Gastroesophageal sphincter (tissue), 4 donors: ENCODE measurements around the gene MYBPC1. TPM values are rescaled to one million over a fixed set of nuclear protein-coding genes. Genes with fewer than 3 reads are reported as not detected.

Experiments used
- ATAC-seq: fragments of 150-250 bp; one replicate; pipeline ENCODE4 v1.9.1; 2016; ENCODE audit warnings: mild to moderate bottlenecking, moderate library complexity
- H3K27ac ChIP-seq, 4 donors: fragments of 200-600 bp; sonication (generic) in 3 of 4; 1 replicate in 3 of 4; 2 replicates in 1 of 4; pipeline ENCODE4 v1.5.1; 2016 to 2019
- H3K27me3 ChIP-seq: fragments of 200-600 bp; sonication (generic); one replicate; pipeline ENCODE4 v1.5.1; 2019
- H3K36me3 ChIP-seq, 2 donors: fragments of 200-600 bp; sonication (generic); one replicate each; pipeline ENCODE4 v1.5.1; 2019; ENCODE audit warnings: control low read depth in 1 of 2
- H3K4me1 ChIP-seq, 3 donors: fragments of 200-600 bp; sonication (generic); 1 replicate in 2 of 3; 2 replicates in 1 of 3; pipeline ENCODE4 v1.5.1; 2016 to 2019; ENCODE audit warnings: control low read depth in 2 of 3
- H3K4me3 ChIP-seq, 2 donors: fragments of 200-600 bp; sonication (generic); one replicate each; pipeline ENCODE4 v1.5.1; 2019; ENCODE audit warnings: mild to moderate bottlenecking in 1 of 2, moderate library complexity in 1 of 2
- H3K9me3 ChIP-seq, 3 donors: fragments of 200-600 bp; sonication (generic); one replicate each; pipeline ENCODE4 v1.5.1; 2017 to 2019; ENCODE audit warnings: control low read depth in 2 of 3
- EP300 ChIP-seq: sonication (generic); formaldehyde crosslinking; IDR thresholded peaks from one replicate; pipeline ENCODE4 v1.6.1; 2017; ENCODE audit warnings: antibody characterized with exemption, mild to moderate bottlenecking
- POLR2A ChIP-seq, 2 donors: fragments of 450-650 bp; IDR thresholded peaks; one replicate each; pipeline ENCODE4 v1.6.1; 2017; ENCODE audit warnings: antibody characterized with exemption in 2 of 2, mild to moderate bottlenecking in 2 of 2, moderate library complexity in 1 of 2
- POLR2AphosphoS5 ChIP-seq: sonication (generic); formaldehyde crosslinking; IDR thresholded peaks from one replicate; pipeline ENCODE4 v1.6.1; 2017; ENCODE audit warnings: antibody characterized with exemption
- WGBS, 2 donors: methylation state at CpG; one replicate each; pipeline ENCODE4 v1.1.5; 2018; ENCODE audit warnings: low coverage in 1 of 2; 5-methylcytosine and 5-hydroxymethylcytosine counted together
- total RNA-seq, 4 donors: library from RNA; depleted of rRNA; stranded (reverse); fragments of >200 nt; gene quantifications; one replicate each; pipeline ENCODE4 v1.1.0, GENCODE V29; 2016
- TF ChIP-seq, protein P1 (sequence below), 4 experiments: fragments of 200-600 bp in 2 of 4; fragments of 450-650 bp in 2 of 4; sonication (generic) in 1 of 4; IDR thresholded peaks; one replicate each; pipeline ENCODE4 v1.5.1; 2017 to 2019; ENCODE audit warnings: antibody characterized with exemption in 4 of 4, mild to moderate bottlenecking in 2 of 4, moderate library complexity in 2 of 4

The MYBPC1 gene
- total RNA-seq, 4 donors from 2014 or later: 0.15 TPM; not detected in 3

DNA sequence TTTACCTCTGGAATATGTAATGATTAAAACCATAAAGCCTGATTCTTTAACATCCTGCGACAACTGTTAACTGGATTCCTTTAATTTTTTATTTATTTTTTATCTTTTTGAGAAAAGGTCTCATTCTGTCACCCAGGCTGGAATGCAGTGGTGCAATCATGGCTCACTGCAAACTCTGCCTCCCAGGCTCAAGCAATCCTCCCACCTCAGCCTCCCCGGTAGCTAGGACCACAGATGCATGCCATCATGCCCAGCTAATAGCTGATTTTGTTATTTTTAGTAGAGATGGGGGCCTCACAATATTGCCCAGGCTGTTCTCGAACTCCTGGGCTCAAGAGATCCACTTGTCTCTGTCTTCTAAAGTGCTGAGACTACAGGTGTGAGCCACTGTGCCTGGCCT, 3.7 kb downstream of the MYBPC1 start:
- Histone ChIP-seq H3K4me1 (no peaks in the 10 kb centered on the region), H3K4me3 (no peak overlapping the region), H3K27me3 (no peaks in the 10 kb centered on the region), H3K9me3 (no peaks in the 10 kb centered on the region), H3K27ac (no peak overlapping the region), H3K36me3 (no peaks in the 10 kb centered on the region)
- WGBS, 2 donors: 90 to 91% methylated on average over 2 to 3 of the region's 3 CpGs
- no peak for TF ChIP-seq EP300
- no peak for TF ChIP-seq POLR2A (IDR thresholded peaks at IDR 0.05)
- TF ChIP-seq POLR2AphosphoS5: no peak
- TF ChIP-seq, protein P1, sequence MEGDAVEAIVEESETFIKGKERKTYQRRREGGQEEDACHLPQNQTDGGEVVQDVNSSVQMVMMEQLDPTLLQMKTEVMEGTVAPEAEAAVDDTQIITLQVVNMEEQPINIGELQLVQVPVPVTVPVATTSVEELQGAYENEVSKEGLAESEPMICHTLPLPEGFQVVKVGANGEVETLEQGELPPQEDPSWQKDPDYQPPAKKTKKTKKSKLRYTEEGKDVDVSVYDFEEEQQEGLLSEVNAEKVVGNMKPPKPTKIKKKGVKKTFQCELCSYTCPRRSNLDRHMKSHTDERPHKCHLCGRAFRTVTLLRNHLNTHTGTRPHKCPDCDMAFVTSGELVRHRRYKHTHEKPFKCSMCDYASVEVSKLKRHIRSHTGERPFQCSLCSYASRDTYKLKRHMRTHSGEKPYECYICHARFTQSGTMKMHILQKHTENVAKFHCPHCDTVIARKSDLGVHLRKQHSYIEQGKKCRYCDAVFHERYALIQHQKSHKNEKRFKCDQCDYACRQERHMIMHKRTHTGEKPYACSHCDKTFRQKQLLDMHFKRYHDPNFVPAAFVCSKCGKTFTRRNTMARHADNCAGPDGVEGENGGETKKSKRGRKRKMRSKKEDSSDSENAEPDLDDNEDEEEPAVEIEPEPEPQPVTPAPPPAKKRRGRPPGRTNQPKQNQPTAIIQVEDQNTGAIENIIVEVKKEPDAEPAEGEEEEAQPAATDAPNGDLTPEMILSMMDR (IDR thresholded peaks at IDR 0.05): no peak
- ATAC-seq: no peak

DNA sequence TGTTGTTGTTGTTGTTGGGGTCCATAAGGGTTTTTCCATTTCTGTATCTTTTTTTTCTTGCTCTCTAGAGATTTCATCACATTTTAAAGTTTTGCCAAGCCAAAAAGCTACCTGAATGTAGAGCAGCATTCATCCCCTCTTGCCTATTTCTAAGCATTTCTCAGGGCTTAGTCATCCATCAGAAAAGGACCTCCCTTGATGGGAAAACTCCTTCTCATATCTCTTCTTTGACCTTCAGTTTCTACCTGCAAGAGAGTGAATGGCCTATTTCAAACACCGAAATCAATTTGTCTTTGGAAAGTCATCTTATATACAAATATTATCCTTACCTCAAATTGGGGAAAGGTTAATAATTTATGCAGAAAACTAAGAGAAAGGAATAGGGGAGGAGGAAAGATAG, 4.5 kb downstream of the MYBPC1 start:
- no peaks in the 10 kb centered on the region for H3K9me3 ChIP-seq
- 92 to 100% methylated on average over 1 of the region's 1 CpG for WGBS, 2 donors
- ATAC-seq: no peak
- no peak for TF ChIP-seq EP300
- no peaks in the 10 kb centered on the region for H3K27me3 ChIP-seq
- no peak overlapping the region for H3K4me3 ChIP-seq
- no peaks in the 10 kb centered on the region for H3K36me3 ChIP-seq
- H3K27ac ChIP-seq: no peak overlapping the region
- H3K4me1 ChIP-seq: no peaks in the 10 kb centered on the region

DNA sequence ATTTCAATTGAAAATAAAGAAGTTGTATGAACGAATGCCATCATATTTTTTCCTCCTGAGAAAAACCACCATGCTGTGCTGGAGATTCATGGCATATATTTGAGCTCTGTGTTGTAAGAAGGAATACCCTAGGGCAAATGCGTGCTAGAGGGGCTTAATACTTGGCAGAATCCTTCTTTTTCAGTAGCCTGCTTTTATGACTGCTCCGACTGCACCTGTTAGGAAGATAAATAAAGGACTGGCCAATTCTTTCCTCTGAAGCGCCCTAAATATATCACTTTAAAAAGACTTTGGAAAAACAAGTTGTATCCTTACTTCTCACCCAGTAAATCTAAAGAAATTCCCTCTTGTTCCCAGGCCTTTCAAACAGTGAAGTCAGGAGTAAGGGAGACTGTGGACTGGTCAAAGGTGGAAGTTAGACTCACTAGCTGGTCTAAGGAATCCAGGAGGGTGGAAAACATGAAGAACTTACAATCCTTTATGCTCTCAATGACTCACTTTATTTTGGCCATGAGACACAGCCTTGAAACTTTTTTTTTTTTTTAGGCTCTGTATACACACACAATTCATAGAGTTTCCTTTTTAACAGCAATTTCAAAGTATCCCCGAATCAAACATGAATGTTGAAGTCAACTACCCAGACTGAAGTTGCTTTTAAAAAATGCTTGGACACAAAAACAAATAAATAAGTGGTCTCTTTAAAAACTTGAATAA, 5.2 kb downstream of the MYBPC1 start:
- Histone ChIP-seq H3K36me3 (no peaks in the 10 kb centered on the region), H3K4me1 (no peaks in the 10 kb centered on the region), H3K9me3 (no peaks in the 10 kb centered on the region), H3K27ac (no peak overlapping the region), H3K4me3 (no peak overlapping the region), H3K27me3 (no peaks in the 10 kb centered on the region)
- TF ChIP-seq POLR2A (IDR thresholded peaks at IDR 0.05): no peak
- TF ChIP-seq EP300: no peak
- TF ChIP-seq, protein P1 (IDR thresholded peaks at IDR 0.05): no peak
- no peak for TF ChIP-seq POLR2AphosphoS5
- ATAC-seq: no peak
- WGBS, 2 donors: 60 to 71% methylated on average over 4 to 5 of the region's 5 CpGs

DNA sequence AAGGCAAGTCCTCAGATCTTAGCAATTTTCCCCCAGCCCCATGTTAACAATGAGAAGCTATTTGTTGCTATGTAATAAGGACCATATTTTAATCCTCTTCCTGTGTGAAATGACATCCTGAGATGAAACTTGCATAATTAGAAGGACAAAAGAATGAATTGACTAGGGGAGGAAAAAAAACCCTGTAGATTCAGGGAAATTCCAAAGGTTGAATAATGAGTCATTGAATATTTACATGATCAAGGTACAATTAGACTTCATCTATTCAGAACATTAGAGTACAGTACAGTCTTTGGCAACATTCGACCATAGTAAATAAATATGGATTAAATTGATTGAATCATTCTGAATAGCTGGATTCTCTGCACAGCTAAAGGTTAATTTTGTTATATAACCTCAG, 9.4 kb downstream of the MYBPC1 start:
- Histone ChIP-seq H3K27me3 (no peaks in the 10 kb centered on the region), H3K4me3 (no peak overlapping the region), H3K9me3 (no peaks in the 10 kb centered on the region), H3K4me1 (no peaks in the 10 kb centered on the region), H3K27ac (no peak overlapping the region), H3K36me3 (no peaks in the 10 kb centered on the region)
- WGBS, 2 donors: 16 to 40% methylated on average over 1 of the region's 1 CpG
- ATAC-seq: no peak
- no peak for TF ChIP-seq POLR2AphosphoS5
- no peak for TF ChIP-seq POLR2A (IDR thresholded peaks at IDR 0.05)
- TF ChIP-seq, protein P1 (IDR thresholded peaks at IDR 0.05): no peak
- TF ChIP-seq EP300: no peak

DNA sequence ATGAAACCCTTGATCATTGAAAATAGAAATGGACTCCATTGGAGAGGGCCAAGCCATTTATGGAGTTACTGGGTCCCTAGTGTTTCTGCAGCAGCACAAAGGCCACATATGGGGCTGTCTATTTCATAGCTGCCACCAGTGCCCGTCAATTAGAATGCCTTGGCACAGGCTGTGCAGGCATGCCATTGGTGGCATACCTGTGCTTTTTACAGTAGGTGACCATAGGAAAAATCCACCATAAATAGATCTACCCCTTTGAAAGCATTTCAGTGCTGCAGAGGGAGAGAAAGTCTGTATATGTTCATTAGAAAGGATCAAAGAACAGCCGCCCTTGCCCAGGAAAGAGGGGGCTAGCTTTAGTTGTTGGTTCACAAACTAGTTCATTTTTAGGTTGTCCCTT, 13.1 kb downstream of the MYBPC1 start:
- TF ChIP-seq POLR2AphosphoS5 (no peak), EP300 (no peak), POLR2A (IDR thresholded peaks at IDR 0.05) (no peak)
- TF ChIP-seq, protein P1 (IDR thresholded peaks at IDR 0.05): no peak
- Histone ChIP-seq H3K36me3 (no peaks in the 10 kb centered on the region), H3K27me3 (no peaks in the 10 kb centered on the region), H3K4me3 (no peak overlapping the region), H3K4me1 (no peaks in the 10 kb centered on the region), H3K9me3 (no peaks in the 10 kb centered on the region), H3K27ac (no peak overlapping the region)
- ATAC-seq: no peak
- WGBS, 2 donors: 78 to 86% methylated on average over 1 to 2 of the region's 2 CpGs
